Suprapubic skin (tissue), 3 donors: ENCODE results near the gene C4orf33.

Source experiments
- EP300 ChIP-seq: sonication (generic); formaldehyde crosslinking; IDR thresholded peaks from one replicate; pipeline ENCODE4 v1.6.1; 2017; ENCODE audit warnings: antibody characterized with exemption
- POLR2A ChIP-seq, 2 donors: fragments of 450-650 bp; IDR thresholded peaks; one replicate each; pipeline ENCODE4 v1.6.1; 2017; ENCODE audit warnings: antibody characterized with exemption in 2 of 2, mild to moderate bottlenecking in 2 of 2, moderate library complexity in 2 of 2
- TF ChIP-seq, protein P1 (sequence below), 2 donors: fragments of 200-600 bp in 1 of 2; fragments of 450-650 bp in 1 of 2; sonication (generic) in 1 of 2; IDR thresholded peaks; one replicate each; pipeline ENCODE4 v1.5.1; 2016 to 2019; ENCODE audit warnings: antibody characterized with exemption in 2 of 2, mild to moderate bottlenecking in 1 of 2, moderate library complexity in 1 of 2

DNA sequence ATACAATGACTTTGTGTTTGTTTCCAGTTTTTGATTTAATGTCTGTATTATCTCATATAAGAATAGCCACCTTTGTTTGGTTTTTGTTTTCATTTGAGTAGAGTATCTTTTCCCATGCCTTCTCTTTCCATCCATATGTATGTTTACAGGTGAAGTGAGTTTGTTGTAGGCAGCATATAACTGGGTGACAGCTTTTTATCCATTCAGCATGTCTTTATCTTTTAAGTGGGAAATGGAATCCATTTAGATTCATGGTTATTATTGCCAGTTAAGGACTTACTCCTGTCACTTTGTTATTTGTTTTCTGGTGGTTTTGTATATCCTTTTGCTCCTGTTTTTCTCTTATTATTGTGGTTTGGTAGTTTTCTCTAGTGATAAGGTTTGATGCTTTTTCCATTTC lies 36.9 kb upstream of the C4orf33 start:
- TF ChIP-seq, protein P1, sequence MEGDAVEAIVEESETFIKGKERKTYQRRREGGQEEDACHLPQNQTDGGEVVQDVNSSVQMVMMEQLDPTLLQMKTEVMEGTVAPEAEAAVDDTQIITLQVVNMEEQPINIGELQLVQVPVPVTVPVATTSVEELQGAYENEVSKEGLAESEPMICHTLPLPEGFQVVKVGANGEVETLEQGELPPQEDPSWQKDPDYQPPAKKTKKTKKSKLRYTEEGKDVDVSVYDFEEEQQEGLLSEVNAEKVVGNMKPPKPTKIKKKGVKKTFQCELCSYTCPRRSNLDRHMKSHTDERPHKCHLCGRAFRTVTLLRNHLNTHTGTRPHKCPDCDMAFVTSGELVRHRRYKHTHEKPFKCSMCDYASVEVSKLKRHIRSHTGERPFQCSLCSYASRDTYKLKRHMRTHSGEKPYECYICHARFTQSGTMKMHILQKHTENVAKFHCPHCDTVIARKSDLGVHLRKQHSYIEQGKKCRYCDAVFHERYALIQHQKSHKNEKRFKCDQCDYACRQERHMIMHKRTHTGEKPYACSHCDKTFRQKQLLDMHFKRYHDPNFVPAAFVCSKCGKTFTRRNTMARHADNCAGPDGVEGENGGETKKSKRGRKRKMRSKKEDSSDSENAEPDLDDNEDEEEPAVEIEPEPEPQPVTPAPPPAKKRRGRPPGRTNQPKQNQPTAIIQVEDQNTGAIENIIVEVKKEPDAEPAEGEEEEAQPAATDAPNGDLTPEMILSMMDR (IDR thresholded peaks at IDR 0.05), result no peak
- no peak for TF ChIP-seq POLR2A (IDR thresholded peaks at IDR 0.05)
- TF ChIP-seq EP300, result no peak
